HG02678 (cell line): Measurements from ENCODE around the gene MEGF11.

Source experiments
- ATAC-seq: cut with Tn5 transposase; IDR thresholded peaks from one replicate; pipeline ENCODE4 v1.9.1; 2021; ENCODE audit warnings: mild to moderate bottlenecking, moderate library complexity; ENCODE audit not compliant: unreplicated experiment

MEGF11 gene

GRCh38 chr15:66151809-66152208 is 101.7 kb downstream of the MEGF11 start:
- ATAC-seq: no peak

- no peak for ATAC-seq
These were observed 103.7 kb downstream of the MEGF11 start for GRCh38 chr15:66149871-66150270.

- ATAC-seq: no peak
These were observed 105.4 kb downstream of the MEGF11 start for GRCh38 chr15:66148187-66148586.

- ATAC-seq: no peak
These were observed 106.1 kb downstream of the MEGF11 start for GRCh38 chr15:66147440-66147839.

- no peak for ATAC-seq
These were observed 107.8 kb downstream of the MEGF11 start for GRCh38 chr15:66145726-66146182.

GRCh38 chr15:66144978-66145725 is 108.4 kb downstream of the MEGF11 start:
- no peak for ATAC-seq

- ATAC-seq: no peak
These were observed 111.3 kb downstream of the MEGF11 start for GRCh38 chr15:66142285-66142684.

- ATAC-seq: no peak
These were observed 113.9 kb downstream of the MEGF11 start for GRCh38 chr15:66139591-66140207.

- ATAC-seq: no peak
These were observed 114.5 kb downstream of the MEGF11 start for GRCh38 chr15:66138892-66139590.

- no peak for ATAC-seq
These were observed 115.3 kb downstream of the MEGF11 start for GRCh38 chr15:66138096-66138783.

- ATAC-seq: no peak
These were observed 116.6 kb downstream of the MEGF11 start for GRCh38 chr15:66136948-66137347.

GRCh38 chr15:66135664-66136063 is 117.9 kb downstream of the MEGF11 start:
- ATAC-seq: no peak

- ATAC-seq: no peak
These were observed 119.3 kb downstream of the MEGF11 start for GRCh38 chr15:66134284-66134683.

- no peak for ATAC-seq
These were observed 120.2 kb downstream of the MEGF11 start for GRCh38 chr15:66133247-66133885.

- ATAC-seq: no peak
These were observed 121.2 kb downstream of the MEGF11 start for GRCh38 chr15:66132251-66132816.

- ATAC-seq: no peak
These were observed 121.7 kb downstream of the MEGF11 start for GRCh38 chr15:66131831-66132230.

GRCh38 chr15:66131200-66131599 is 122.3 kb downstream of the MEGF11 start:
- ATAC-seq: no peak

GRCh38 chr15:66130496-66131034 is 123.0 kb downstream of the MEGF11 start:
- no peak for ATAC-seq

GRCh38 chr15:66129586-66129985 is 124.0 kb downstream of the MEGF11 start:
- ATAC-seq: no peak

- ATAC-seq: no peak
These were observed 125.4 kb downstream of the MEGF11 start for GRCh38 chr15:66128116-66128680.
